ENCODE results near the gene AFF2. TPM values are rescaled to one million over a fixed set of nuclear protein-coding genes. Genes with fewer than 3 reads are reported as not detected.

The AFF2 gene
- total and polyA plus RNA-seq, 7 donors, result 0.01 to 0.32 (median 0.11) TPM; not detected in 1

- Histone ChIP-seq H3K36me3 (ENCODE audit: insufficient read depth in 1 of 2, low read depth in 1 of 2) (no peaks in the 10 kb centered on the region), H3K4me1 (no peaks in the 10 kb centered on the region), H3K27ac (no peak overlapping the region), H3K9me3 (no peaks in the 10 kb centered on the region), H3K4me3 (no peak overlapping the region), H3K27me3 (ENCODE audit: insufficient read depth in 3 of 3, low read length in 2 of 3) (no peaks in the 10 kb centered on the region)
- intact Hi-C loops (cut with DNase I), result no loop called here
- ATAC-seq, result no peak
- no peak for TF ChIP-seq CTCF (IDR thresholded peaks at IDR 0.05)
- 80 to 82% (median 81%) methylated on average over 4 of the region's 4 CpGs for WGBS, 3 donors
- no peak for DNase-seq
Observed at GRCh38 chrX:148682206-148682605, 181.8 kb downstream of the AFF2 start.

- TF ChIP-seq CTCF (IDR thresholded peaks at IDR 0.05), result no peak
- H3K4me1 ChIP-seq, result no peaks in the 10 kb centered on the region
- no peak overlapping the region for H3K27ac ChIP-seq
- no peak for DNase-seq
- ATAC-seq, result no peak
- intact Hi-C loops (cut with DNase I), result no loop called here
- H3K4me3 ChIP-seq, result no peak overlapping the region
- H3K36me3 ChIP-seq (ENCODE audit: insufficient read depth in 1 of 2, low read depth in 1 of 2), result no peaks in the 10 kb centered on the region
- WGBS, 3 donors, result 13 to 50% (median 20%) methylated on average over 2 of the region's 2 CpGs
- H3K27me3 ChIP-seq (ENCODE audit: insufficient read depth in 3 of 3, low read length in 2 of 3), result no peaks in the 10 kb centered on the region
- no peaks in the 10 kb centered on the region for H3K9me3 ChIP-seq
Observed at GRCh38 chrX:148691456-148691855, 191.0 kb downstream of the AFF2 start.

- H3K36me3 ChIP-seq (ENCODE audit: insufficient read depth in 1 of 2, low read depth in 1 of 2), result no peaks in the 10 kb centered on the region
- intact Hi-C loops (cut with DNase I), result no loop called here
- H3K4me1 ChIP-seq, result no peaks in the 10 kb centered on the region
- ATAC-seq, result no peak
- TF ChIP-seq CTCF (IDR thresholded peaks at IDR 0.05), result no peak
- no peak overlapping the region for H3K27ac ChIP-seq
- 70 to 85% (median 80%) methylated on average over 3 of the region's 3 CpGs for WGBS, 3 donors
- no peak overlapping the region for H3K4me3 ChIP-seq
- H3K9me3 ChIP-seq, result no peaks in the 10 kb centered on the region
- H3K27me3 ChIP-seq (ENCODE audit: insufficient read depth in 3 of 3, low read length in 2 of 3), result no peaks in the 10 kb centered on the region
- DNase-seq, result no peak
Observed at GRCh38 chrX:148695255-148695654, 194.8 kb downstream of the AFF2 start.

GRCh38 chrX:148698221-148698620 lies 197.8 kb downstream of the AFF2 start:
- no peak for TF ChIP-seq CTCF (IDR thresholded peaks at IDR 0.05)
- DNase-seq (no peak), ATAC-seq (no peak)
- Histone ChIP-seq H3K9me3 (no peaks in the 10 kb centered on the region), H3K4me1 (no peaks in the 10 kb centered on the region), H3K27ac (no peak overlapping the region), H3K27me3 (ENCODE audit: insufficient read depth in 3 of 3, low read length in 2 of 3) (no peaks in the 10 kb centered on the region), H3K4me3 (no peak overlapping the region), H3K36me3 (ENCODE audit: insufficient read depth in 1 of 2, low read depth in 1 of 2) (no peaks in the 10 kb centered on the region)
- 92 to 96% (median 95%) methylated on average over 3 of the region's 3 CpGs for WGBS, 3 donors
- intact Hi-C loops (cut with DNase I), result no loop called here

GRCh38 chrX:148700021-148700420 lies 199.6 kb downstream of the AFF2 start:
- Histone ChIP-seq H3K27me3 (ENCODE audit: insufficient read depth in 3 of 3, low read length in 2 of 3) (no peaks in the 10 kb centered on the region), H3K9me3 (no peaks in the 10 kb centered on the region), H3K36me3 (ENCODE audit: insufficient read depth in 1 of 2, low read depth in 1 of 2) (no peaks in the 10 kb centered on the region), H3K4me3 (no peak overlapping the region), H3K4me1 (no peaks in the 10 kb centered on the region), H3K27ac (no peak overlapping the region)
- ATAC-seq (no peak), DNase-seq (no peak)
- 23 to 34% (median 32%) methylated on average over 2 of the region's 2 CpGs for WGBS, 3 donors
- intact Hi-C loops (cut with DNase I), result no loop called here
- no peak for TF ChIP-seq CTCF (IDR thresholded peaks at IDR 0.05)

All from psoas muscle (tissue), 8 donors.